Endothelial cell of umbilical vein (primary cell): ENCODE data around the gene CEACAM20.
"Not testable (repeated sequence)": the region's sequence is repeated elsewhere in the genome, so short reads cannot be mapped to it uniquely, and the experiment has no call there.

ENCODE experiments used
- CTCF ChIP-seq, 2 donors: IDR thresholded peaks; 1 replicate in 1 of 2; 2 replicates in 1 of 2; pipeline ENCODE4 v1.5.1; 2011; ENCODE audit warnings: low read length in 2 of 2, mild to moderate bottlenecking in 2 of 2, moderate library complexity in 2 of 2, control low read depth in 1 of 2, inconsistent platforms in 1 of 2, low read depth in 1 of 2; ENCODE audit not compliant: insufficient read depth in 1 of 2; ENCODE audit errors: extremely low read depth in 1 of 2
- EZH2 ChIP-seq: IDR thresholded peaks from 2 replicates; pipeline ENCODE4 v1.6.1; 2012; ENCODE audit warnings: borderline replicate concordance, low read depth, mild to moderate bottlenecking, moderate library complexity, low read length, inconsistent platforms; ENCODE audit not compliant: severe bottlenecking
- MAX ChIP-seq: IDR thresholded peaks from 2 replicates; pipeline ENCODE4 v1.6.1; 2011; ENCODE audit not compliant: insufficient read depth, insufficient read length
- MYC ChIP-seq: IDR thresholded peaks from one replicate; pipeline ENCODE4 v1.6.1; 2011; ENCODE audit warnings: mild to moderate bottlenecking, low read depth, low read length
- POLR2A ChIP-seq: IDR thresholded peaks from 2 replicates; pipeline ENCODE4 v1.6.1; 2012; ENCODE audit warnings: low read depth, mild to moderate bottlenecking, control low read depth, low read length
- POLR2AphosphoS5 ChIP-seq: IDR thresholded peaks from 2 replicates; pipeline ENCODE4 v1.6.1; 2012; ENCODE audit warnings: low read depth, mild to moderate bottlenecking, control low read depth, low read length, moderate library complexity; ENCODE audit not compliant: insufficient read depth

GRCh38 chr19:44535361-44535760 is 5.9 kb upstream of the CEACAM20 start:
- not testable (repeated sequence) for TF ChIP-seq POLR2A; CTCF (IDR thresholded peaks at IDR 0.05; ENCODE audit: extremely low read depth in 1 of 2, insufficient read depth in 1 of 2, low read depth in 1 of 2, low read length in 2 of 2); MYC; POLR2AphosphoS5; EZH2; MAX
